ENCODE measurements around the gene ZNF555. TPM values are rescaled to one million over a fixed set of nuclear protein-coding genes. Genes with fewer than 3 reads are reported as not detected.
"Not testable (repeated sequence)": the region's sequence is repeated elsewhere in the genome, so short reads cannot be mapped to it uniquely, and the experiment has no call there.

The ZNF555 gene
- total RNA-seq, 4 donors from 2014 or later, result 4.6 to 22.7 (median 17.7) TPM

DNA sequence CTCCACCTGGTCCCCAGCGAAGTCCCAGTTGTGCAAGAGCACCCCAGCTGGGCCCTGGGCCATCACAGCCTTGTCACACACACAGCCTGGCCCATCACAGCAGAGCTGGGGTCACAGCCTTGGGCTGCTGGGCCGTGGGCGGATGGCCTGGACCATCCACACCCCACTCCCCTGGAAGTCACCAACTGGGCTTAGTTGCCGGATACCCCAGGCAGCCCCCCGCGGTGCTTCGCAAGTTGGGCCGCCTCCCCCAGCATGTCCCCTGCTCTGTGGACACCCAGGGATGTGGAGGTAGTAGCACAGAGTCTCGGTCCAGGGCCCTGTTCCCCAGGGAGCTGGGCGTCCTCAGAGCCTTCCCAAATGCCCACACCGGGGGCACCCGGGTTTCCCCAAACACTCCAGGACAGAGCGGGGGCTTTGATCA lies 26.1 kb upstream of the ZNF555 start:
- DNase-seq, result no peak
- H3K27ac ChIP-seq, result no peak overlapping the region
- intact Hi-C loops (cut with DNase I; ENCODE audit: low total_unique reads), result no loop called here
- H3K9me3 ChIP-seq, result no peaks in the 10 kb centered on the region
- no peaks in the 10 kb centered on the region for H3K4me1 ChIP-seq
- H3K27me3 ChIP-seq, result no peaks in the 10 kb centered on the region
- no peak overlapping the region for H3K4me3 ChIP-seq
- H3K36me3 ChIP-seq, result no peaks in the 10 kb centered on the region
- TF ChIP-seq POLR2A (IDR thresholded peaks at IDR 0.05), result no peak
- TF ChIP-seq, protein P1, sequence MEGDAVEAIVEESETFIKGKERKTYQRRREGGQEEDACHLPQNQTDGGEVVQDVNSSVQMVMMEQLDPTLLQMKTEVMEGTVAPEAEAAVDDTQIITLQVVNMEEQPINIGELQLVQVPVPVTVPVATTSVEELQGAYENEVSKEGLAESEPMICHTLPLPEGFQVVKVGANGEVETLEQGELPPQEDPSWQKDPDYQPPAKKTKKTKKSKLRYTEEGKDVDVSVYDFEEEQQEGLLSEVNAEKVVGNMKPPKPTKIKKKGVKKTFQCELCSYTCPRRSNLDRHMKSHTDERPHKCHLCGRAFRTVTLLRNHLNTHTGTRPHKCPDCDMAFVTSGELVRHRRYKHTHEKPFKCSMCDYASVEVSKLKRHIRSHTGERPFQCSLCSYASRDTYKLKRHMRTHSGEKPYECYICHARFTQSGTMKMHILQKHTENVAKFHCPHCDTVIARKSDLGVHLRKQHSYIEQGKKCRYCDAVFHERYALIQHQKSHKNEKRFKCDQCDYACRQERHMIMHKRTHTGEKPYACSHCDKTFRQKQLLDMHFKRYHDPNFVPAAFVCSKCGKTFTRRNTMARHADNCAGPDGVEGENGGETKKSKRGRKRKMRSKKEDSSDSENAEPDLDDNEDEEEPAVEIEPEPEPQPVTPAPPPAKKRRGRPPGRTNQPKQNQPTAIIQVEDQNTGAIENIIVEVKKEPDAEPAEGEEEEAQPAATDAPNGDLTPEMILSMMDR (IDR thresholded peaks at IDR 0.05), result no peak

DNA sequence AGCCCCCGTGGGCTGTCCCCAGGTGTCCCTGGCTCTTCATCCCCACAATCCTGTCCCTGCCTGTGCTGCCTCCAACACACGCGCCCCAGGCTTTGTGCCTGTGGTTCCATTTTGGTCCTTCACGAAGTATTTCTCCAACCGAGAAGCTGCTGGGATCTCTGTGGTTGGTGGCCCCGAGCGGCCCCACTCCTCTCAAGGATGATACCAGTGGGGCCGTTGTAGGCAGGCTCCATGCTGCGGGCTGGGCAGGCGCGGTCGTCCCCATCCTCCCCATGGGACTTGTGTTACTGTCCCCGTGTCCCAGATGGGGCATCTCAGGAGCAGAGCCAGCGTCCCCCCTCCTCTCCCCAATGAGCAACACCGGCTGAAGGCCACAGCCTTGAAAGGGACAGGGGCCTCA lies 25.4 kb upstream of the ZNF555 start:
- DNase-seq, result no peak
- Histone ChIP-seq H3K4me3 (no peak overlapping the region), H3K36me3 (no peaks in the 10 kb centered on the region), H3K27me3 (no peaks in the 10 kb centered on the region), H3K4me1 (no peaks in the 10 kb centered on the region), H3K9me3 (no peaks in the 10 kb centered on the region), H3K27ac (no peak overlapping the region)
- intact Hi-C loops (cut with DNase I; ENCODE audit: low total_unique reads), result no loop called here
- TF ChIP-seq, protein P1 (IDR thresholded peaks at IDR 0.05), result no peak

DNA sequence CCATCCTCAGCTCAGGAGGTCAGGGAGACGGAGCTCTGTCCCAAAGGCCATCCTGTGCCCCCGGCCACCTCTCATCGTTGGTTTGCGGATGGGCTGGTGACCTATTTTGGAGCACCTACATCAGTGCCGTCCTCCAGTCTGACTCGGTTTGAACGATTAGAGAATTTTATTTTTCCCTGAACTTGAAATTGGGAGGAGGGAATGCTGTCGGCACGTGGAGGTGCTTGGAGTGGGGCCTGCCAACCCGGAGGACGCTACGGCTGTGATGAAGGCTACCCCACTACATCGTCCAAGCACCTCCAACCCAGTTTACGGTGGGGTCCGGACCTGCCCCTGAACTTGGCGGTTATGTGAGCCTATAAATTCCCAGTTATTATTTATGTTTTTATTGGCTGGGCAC lies 24.6 kb upstream of the ZNF555 start:
- no peaks in the 10 kb centered on the region for H3K4me1 ChIP-seq
- H3K27me3 ChIP-seq, result no peaks in the 10 kb centered on the region
- no peaks in the 10 kb centered on the region for H3K36me3 ChIP-seq
- DNase-seq, result no peak
- intact Hi-C loops (cut with DNase I; ENCODE audit: low total_unique reads), result no loop called here
- H3K4me3 ChIP-seq, result no peak overlapping the region
- H3K27ac ChIP-seq, result no peak overlapping the region
- H3K9me3 ChIP-seq, result no peaks in the 10 kb centered on the region
- TF ChIP-seq POLR2A (IDR thresholded peaks at IDR 0.05), result no peak
- TF ChIP-seq, protein P1 (IDR thresholded peaks at IDR 0.05), result no peak

DNA sequence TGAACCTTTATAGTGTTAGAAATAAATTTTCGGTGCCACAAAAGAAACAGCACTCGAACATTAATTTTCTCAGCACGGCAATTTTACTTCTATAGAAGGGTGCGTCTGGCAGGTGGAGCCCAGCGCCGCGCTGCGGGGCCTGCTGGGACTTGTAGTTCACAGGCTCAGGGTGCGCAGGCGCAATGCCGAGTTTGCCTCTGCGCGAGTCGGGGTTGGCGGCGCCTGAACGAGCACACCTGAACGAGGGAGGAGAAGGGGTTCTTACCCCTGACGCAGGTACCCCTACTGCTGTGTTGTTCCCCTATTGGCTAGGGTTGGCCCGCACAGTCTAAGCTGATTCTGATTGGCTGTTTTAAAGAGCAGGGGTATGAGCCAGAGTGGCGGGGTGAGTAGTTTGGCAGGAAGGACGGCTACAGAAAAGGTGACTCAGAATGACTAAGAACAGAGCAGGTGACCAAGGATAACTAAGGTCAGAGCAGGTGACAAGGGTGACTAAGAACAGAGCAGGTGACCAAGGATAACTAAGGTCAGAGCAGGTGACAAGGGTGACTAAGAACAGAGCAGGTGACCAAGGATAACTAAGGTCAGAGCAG lies 23.9 kb upstream of the ZNF555 start:
- intact Hi-C loops (cut with DNase I; ENCODE audit: low total_unique reads); H3K9me3 ChIP-seq; H3K27ac ChIP-seq; H3K36me3 ChIP-seq; H3K4me3 ChIP-seq; DNase-seq; H3K4me1 ChIP-seq; H3K27me3 ChIP-seq: not testable (repeated sequence)

DNA sequence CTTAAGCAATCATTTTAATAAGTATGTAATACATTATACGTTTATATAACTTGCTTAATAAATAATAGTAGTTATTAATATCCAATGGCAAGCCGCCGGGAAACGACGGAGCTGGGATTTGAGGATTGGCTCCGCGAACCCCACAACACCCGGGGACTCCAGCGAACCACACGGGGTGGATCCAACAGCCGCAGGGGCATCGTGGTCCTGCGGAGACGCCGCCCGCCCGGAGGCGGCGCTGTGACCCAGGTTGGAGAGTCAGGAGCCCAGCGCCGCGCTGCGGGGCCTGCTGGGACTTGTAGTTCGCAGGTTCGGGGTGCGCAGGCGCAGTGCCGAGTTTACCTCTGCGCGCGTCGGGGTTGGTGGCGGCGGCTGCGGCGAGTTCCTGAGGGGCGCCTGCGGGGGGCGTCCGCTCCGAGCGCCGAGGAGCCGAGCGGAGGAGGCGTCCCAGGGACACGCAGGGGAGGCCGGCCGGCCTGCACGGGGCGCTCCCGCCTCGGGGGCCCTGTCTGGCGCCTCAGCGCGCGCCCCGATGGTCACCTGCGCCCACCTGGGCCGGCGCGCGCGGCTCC lies 21.6 kb upstream of the ZNF555 start, which contains the start of gene ZNF554:
Gene ZNF554, plus strand, starts transcription at position 329 of the 572 bp plus-strand sequence. Its CDS starts 204 bp downstream, at position 533.
- Histone ChIP-seq H3K27me3 (no peaks in the 10 kb centered on the region), H3K36me3 (no peaks in the 10 kb centered on the region), H3K4me3 (peak within 1 kb of the TSS; percentile 33 to 78), H3K27ac (peak within 1 kb of the TSS; percentile 34 to 65), H3K4me1 (no peaks in the 10 kb centered on the region), H3K9me3 (no peaks in the 10 kb centered on the region)
- TF ChIP-seq, protein P1 (IDR thresholded peaks at IDR 0.05), result peak; percentile 98 to 100 (median 98)
- peak; percentile 43 to 60 for TF ChIP-seq POLR2A (IDR thresholded peaks at IDR 0.05)
- DNase-seq, result peak; percentile 96 to 97
- intact Hi-C loops (cut with DNase I; ENCODE audit: low total_unique reads), result no loop called here

Measured in uterus (tissue), 4 donors.